CMK (cell line): ENCODE results near the gene ITIH1.

Experiments
- DNase-seq: peaks from one replicate; pipeline ENCODE4 v3.0.0-alpha.2; 2010; ENCODE audit warnings: low read depth

ITIH1 gene

GRCh38 chr3:52789746-52790040, 12.3 kb downstream of the ITIH1 start:
- DNase-seq: no peak

- no peak for DNase-seq
Observed at GRCh38 chr3:52790337-52790736, 12.9 kb downstream of the ITIH1 start.

- no peak for DNase-seq
Observed at GRCh38 chr3:52790741-52791140, 13.3 kb downstream of the ITIH1 start.

- DNase-seq: no peak
Observed at GRCh38 chr3:52791366-52791765, 14.0 kb downstream of the ITIH1 start.

- DNase-seq: no peak
Observed at GRCh38 chr3:52791928-52792327, 14.5 kb downstream of the ITIH1 start.

- no peak for DNase-seq
Observed at GRCh38 chr3:52792413-52792812, 15.0 kb downstream of the ITIH1 start.

- DNase-seq: no peak
Observed at GRCh38 chr3:52792961-52793695, 15.7 kb downstream of the ITIH1 start.

- DNase-seq: no peak
Observed at GRCh38 chr3:52793702-52794611, 16.6 kb downstream of the ITIH1 start.

GRCh38 chr3:52794612-52795099, 17.3 kb downstream of the ITIH1 start, which contains the start of gene ITIH3:
TSS of gene ITIH3 (plus strand) at chr3:52794796. CDS start at chr3:52794804, 8 bp downstream.
- no peak for DNase-seq

- DNase-seq: no peak
Observed at GRCh38 chr3:52795298-52795900, 18.0 kb downstream of the ITIH1 start.

GRCh38 chr3:52796411-52796810, 19.0 kb downstream of the ITIH1 start:
- DNase-seq: no peak

- no peak for DNase-seq
Observed at GRCh38 chr3:52798376-52798977, 21.1 kb downstream of the ITIH1 start.

GRCh38 chr3:52798978-52799476, 21.6 kb downstream of the ITIH1 start:
- DNase-seq: no peak

GRCh38 chr3:52800079-52800478, 22.7 kb downstream of the ITIH1 start:
- no peak for DNase-seq

- no peak for DNase-seq
Observed at GRCh38 chr3:52801839-52802238, 24.4 kb downstream of the ITIH1 start.

- no peak for DNase-seq
Observed at GRCh38 chr3:52805270-52806039, 28.1 kb downstream of the ITIH1 start.

- DNase-seq: no peak
Observed at GRCh38 chr3:52809149-52809548, 31.8 kb downstream of the ITIH1 start.

GRCh38 chr3:52809662-52810377, 32.4 kb downstream of the ITIH1 start:
- DNase-seq: no peak

- DNase-seq: no peak
Observed at GRCh38 chr3:52810923-52811322, 33.5 kb downstream of the ITIH1 start.

GRCh38 chr3:52811452-52812011, 34.1 kb downstream of the ITIH1 start:
- DNase-seq: no peak
